AG08396 (cell line): Measurements from ENCODE around the gene SCGB1D1.

Experiments used
- DNase-seq: peaks from one replicate; pipeline ENCODE4 v3.0.0; 2012; ENCODE audit warnings: low spot score, mixed read lengths

Gene SCGB1D1

DNA sequence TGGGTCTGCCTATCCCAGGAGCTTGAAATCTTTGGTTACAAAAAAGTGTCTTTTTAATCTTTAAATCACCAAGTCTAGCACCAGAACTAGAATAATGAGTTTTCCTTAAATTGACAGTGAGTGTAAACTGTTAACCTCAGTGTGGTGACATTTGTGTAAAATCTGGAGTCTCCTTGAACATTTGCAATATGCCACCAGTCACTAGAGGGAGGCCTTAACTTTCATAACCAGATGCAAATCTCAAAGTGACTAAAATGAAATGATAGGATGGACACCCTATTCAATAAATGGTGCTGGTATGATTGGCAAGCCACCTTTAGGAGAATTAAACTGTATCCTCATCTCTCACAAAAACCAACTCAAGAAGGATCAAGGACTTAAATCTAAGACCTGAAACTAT is 43.7 kb downstream of the SCGB1D1 start:
- no peak for DNase-seq

GRCh38 chr11:62236187-62236586 is 46.2 kb downstream of the SCGB1D1 start:
- no peak for DNase-seq

GRCh38 chr11:62237499-62237898 is 47.5 kb downstream of the SCGB1D1 start:
- DNase-seq, result no peak

- DNase-seq, result no peak
Measured at GRCh38 chr11:62238151-62238550, 48.1 kb downstream of the SCGB1D1 start.

DNA sequence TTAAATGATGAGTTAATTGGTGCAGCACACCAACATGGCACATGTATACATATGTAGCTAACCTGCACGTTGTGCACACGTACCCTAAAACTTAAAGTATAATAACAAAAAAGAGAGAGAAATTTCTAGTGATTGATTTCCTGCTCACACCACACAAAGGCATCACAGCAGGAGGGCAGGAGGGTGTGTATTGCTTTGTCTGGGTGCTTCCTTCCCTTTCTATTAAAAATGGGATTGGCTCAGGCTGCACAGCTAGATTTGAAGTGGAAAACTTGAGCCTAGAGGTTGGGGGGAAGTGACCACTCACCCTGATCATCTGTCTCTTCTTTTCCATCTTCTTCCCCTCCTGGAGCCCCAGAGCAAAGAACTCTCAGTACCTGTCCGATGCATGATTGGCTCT is 51.1 kb downstream of the SCGB1D1 start:
- no peak for DNase-seq

DNA sequence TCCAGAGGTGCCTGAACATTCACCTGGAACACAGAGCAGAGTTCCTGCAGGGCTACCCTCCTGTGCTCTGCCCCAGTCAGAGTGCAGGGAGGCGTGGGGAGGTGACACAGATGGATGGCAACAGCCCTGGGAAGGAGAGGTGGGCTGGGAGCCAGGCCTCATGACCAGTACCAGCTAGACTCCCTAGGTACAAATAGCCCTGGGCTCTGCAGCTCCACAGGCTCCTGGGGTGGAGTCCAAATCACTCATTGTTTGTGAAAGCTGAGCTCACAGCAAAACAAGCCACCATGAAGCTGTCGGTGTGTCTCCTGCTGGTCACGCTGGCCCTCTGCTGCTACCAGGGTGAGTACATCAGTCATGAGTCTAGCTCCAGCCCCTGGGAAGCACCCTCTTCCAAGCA is 52.0 kb downstream of the SCGB1D1 start, which contains the start of gene SCGB1D2:
Gene SCGB1D2 (plus strand): TSS at position 219 of the 400 bp plus-strand sequence. CDS start 69 bp downstream, at position 288.
- DNase-seq, result no peak
